WI38 (cell line): Measurements from ENCODE around the gene ADARB1.

ENCODE experiments used
- H3K4me3 ChIP-seq: 2 replicates; pipeline ENCODE4 v1.5.1; 2011; ENCODE audit warnings: low read depth, mild to moderate bottlenecking, control low read depth, low read length
- TF ChIP-seq, protein P1 (sequence below): IDR thresholded peaks from 2 replicates; pipeline ENCODE4 v1.5.1; 2012; ENCODE audit warnings: low read depth, mild to moderate bottlenecking, control low read depth, low read length

The ADARB1 gene

DNA sequence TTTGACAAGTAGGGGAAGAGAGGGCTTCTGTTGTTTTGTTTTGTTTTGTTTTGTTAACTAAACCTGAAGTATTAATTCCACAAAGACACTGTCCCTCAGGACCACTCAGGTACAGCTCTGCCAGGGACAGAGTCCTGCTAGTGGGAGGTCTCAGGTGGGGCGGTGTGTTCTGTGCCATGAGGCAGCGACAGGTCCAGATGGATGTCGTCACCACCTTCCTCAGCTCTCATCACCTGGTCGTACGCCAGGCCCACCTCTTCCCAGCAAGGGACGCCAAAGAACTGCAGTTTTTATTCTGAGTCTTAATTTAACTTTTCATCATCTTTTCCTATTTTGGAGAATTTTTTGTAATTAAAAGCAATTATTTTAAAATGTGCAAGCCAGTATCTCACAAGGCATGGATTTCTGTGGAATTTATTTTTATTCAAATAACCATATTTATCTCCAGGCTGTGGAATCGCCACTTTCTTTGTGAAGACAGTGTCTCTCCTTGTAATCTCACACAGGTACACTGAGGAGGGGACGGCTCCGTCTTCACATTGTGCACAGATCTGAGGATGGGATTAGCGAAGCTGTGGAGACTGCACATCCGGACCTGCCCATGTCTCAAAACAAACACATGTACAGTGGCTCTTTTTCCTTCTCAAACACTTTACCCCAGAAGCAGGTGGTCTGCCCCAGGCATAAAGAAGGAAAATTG lies 150.8 kb downstream of the ADARB1 start:
- TF ChIP-seq, protein P1, sequence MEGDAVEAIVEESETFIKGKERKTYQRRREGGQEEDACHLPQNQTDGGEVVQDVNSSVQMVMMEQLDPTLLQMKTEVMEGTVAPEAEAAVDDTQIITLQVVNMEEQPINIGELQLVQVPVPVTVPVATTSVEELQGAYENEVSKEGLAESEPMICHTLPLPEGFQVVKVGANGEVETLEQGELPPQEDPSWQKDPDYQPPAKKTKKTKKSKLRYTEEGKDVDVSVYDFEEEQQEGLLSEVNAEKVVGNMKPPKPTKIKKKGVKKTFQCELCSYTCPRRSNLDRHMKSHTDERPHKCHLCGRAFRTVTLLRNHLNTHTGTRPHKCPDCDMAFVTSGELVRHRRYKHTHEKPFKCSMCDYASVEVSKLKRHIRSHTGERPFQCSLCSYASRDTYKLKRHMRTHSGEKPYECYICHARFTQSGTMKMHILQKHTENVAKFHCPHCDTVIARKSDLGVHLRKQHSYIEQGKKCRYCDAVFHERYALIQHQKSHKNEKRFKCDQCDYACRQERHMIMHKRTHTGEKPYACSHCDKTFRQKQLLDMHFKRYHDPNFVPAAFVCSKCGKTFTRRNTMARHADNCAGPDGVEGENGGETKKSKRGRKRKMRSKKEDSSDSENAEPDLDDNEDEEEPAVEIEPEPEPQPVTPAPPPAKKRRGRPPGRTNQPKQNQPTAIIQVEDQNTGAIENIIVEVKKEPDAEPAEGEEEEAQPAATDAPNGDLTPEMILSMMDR, result no peak
- H3K4me3 ChIP-seq, result no peak overlapping the region

DNA sequence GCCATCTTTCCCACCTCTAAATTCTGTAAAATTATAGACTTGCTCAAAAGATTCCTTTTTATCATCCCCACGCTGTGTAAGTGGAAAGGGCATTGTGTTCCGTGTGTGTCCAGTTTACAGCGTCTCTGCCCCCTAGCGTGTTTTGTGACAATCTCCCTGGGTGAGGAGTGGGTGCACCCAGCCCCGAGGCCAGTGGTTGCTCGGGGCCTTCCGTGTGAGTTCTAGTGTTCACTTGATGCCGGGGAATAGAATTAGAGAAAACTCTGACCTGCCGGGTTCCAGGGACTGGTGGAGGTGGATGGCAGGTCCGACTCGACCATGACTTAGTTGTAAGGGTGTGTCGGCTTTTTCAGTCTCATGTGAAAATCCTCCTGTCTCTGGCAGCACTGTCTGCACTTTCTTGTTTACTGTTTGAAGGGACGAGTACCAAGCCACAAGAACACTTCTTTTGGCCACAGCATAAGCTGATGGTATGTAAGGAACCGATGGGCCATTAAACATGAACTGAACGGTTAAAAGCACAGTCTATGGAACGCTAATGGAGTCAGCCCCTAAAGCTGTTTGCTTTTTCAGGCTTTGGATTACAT lies 151.5 kb downstream of the ADARB1 start:
- TF ChIP-seq, protein P1, result no peak

DNA sequence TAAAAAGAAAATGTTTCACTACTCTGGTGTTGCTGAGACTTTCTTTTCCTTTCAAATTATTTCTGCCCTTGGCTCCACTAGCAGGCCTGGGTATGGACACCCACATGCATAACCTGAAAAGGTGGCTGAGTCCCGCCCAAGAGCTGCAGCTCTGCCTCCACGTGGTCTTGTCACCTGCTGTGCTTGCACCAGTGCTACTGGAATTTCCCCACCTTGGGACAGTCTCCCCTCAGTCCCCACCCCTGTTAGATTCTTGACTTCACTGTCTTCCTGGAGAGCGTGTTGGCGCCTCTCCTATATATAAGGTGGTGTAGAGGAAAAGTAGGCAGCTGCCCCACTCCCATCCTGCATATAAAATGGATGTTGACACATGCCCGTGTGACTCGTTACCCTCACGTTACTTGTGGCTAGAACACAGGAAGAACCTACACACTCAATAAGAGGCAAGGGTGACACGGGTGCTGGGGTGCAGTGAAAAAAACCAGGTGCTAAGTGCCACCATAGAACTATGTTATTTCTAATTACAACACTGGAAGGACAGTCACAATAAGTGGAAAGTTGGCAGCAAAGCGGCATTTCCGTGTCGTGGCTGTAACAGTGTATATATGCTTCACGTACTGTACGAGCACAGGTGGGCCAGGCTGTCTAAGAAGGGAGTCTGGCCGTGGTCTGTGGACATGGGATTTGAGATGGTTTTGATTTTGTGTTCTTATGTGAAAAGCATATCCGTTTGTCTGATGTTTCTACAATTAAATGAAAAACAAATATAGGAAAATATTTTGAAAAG lies 152.4 kb downstream of the ADARB1 start:
- TF ChIP-seq, protein P1, result no peak
- no peak overlapping the region for H3K4me3 ChIP-seq

More for the DNA sequence above, 151.5 kb downstream of the ADARB1 start:
- no peak overlapping the region for H3K4me3 ChIP-seq

DNA sequence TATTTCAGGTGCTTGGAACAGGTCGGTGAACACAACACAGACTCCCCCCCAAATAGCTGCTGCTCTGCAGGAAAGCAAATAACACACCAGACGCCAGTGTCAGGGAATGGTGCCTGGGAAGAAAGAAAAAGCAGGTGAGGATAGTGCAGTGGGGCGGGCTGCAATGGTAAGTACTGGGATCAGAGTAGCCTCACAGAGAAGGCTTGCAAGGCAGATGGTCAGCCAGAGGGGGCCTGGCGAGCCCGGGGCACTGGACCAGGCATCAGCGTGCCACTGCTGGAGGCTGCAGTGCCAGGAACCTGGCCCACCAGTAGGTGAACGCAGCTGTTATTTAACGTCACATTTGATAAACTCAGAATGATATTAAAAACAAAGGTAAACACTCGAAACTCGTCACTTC lies 153.4 kb downstream of the ADARB1 start:
- TF ChIP-seq, protein P1, result 0 out of 2 replicates have a peak, but pooled peaks have one; percentile 11
- no peak overlapping the region for H3K4me3 ChIP-seq

DNA sequence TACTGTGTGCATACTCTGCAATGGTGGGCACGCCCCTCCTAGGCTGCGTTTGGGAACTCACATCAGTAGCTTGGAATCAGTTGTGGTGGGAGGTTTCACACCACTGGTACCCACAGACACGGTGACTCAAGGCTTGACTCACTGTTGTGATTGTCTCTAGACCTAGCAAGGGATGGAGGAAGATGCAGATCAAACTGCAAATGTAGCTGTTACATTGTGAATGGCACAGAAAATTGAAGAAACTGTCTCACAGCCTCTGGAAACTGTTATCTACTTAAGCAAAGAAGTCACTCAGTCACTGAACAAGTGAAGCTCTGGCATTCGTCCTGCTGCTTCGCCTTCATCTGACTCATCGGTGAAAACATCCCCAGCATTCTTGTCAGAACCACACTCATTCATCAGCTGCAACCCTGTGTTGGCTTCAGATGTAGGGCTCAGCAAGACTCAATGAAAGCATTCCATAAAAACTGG lies 153.8 kb downstream of the ADARB1 start:
- TF ChIP-seq, protein P1, result no peak
- no peak overlapping the region for H3K4me3 ChIP-seq

DNA sequence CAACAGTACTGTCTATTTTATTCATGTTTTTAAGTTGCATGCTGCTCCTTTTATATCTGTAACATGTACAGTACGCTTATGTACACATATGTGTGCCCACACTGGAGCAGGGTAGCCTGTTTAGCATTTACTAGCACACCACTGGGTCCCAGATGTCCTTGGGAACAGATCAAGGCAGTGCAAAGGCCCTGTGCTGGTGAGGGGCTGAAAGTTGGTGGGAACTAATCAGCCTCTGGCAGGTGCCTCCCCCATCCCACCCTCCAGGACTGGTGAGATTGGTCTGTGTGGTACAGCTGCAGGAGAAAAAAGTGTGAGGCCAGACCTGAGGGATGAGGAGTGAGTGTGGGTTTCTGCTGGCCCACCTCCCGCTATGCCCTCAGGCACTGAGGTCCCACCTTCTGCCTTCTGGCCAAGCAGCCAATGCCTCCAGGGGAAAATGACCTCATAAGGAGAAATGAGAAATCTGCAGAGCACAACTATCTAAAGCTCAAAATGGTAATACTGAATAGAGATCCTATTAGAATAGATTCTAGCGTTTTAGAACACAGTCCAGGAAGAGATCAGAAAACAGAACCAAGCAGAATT lies 154.4 kb downstream of the ADARB1 start:
- TF ChIP-seq, protein P1, result no peak
- H3K4me3 ChIP-seq, result no peak overlapping the region
